OCI-LY1 (cell line): ENCODE results near the gene BRD4.
A peak's percentile ranks its signal among the peaks of the same experiment; 100 is the strongest.

Experiments
- H2AFZ ChIP-seq: fragments of 200-600 bp; sonication (generic), shearing (Covaris generic); 2 replicates; pipeline ENCODE4 v1.6.0; 2014; ENCODE audit warnings: antibody characterized with exemption, mild to moderate bottlenecking, low read length
- H3F3A ChIP-seq: fragments of 200-600 bp; sonication (generic), shearing (Covaris generic); 2 replicates; pipeline ENCODE4 v1.6.0; 2014; ENCODE audit warnings: mild to moderate bottlenecking, antibody characterized with exemption, low read length, moderate library complexity; ENCODE audit not compliant: insufficient read depth
- H3K27ac ChIP-seq: fragments of 200-600 bp; sonication (generic); 2 replicates; pipeline ENCODE4 v1.5.1; 2014; ENCODE audit warnings: low read length, mixed run types, mild to moderate bottlenecking, low read depth; ENCODE audit not compliant: poor library complexity, severe bottlenecking
- H3K27me3 ChIP-seq: fragments of 200-600 bp; sonication (generic); 2 replicates; pipeline ENCODE4 v1.6.0; 2014; ENCODE audit warnings: antibody characterized with exemption, mild to moderate bottlenecking, low read length, moderate library complexity; ENCODE audit not compliant: insufficient read depth
- H3K36me3 ChIP-seq: fragments of 200-600 bp; sonication (generic); 2 replicates; pipeline ENCODE4 v1.6.1; 2014; ENCODE audit warnings: mild to moderate bottlenecking, antibody characterized with exemption, low read length, moderate library complexity, mixed read lengths; ENCODE audit not compliant: insufficient read depth
- H3K4me1 ChIP-seq: fragments of 200-600 bp; sonication (generic); 2 replicates; pipeline ENCODE4 v1.5.1; 2014; ENCODE audit warnings: mild to moderate bottlenecking, low read length, moderate library complexity; ENCODE audit not compliant: insufficient read depth, severe bottlenecking
- H3K4me2 ChIP-seq: fragments of 200-600 bp; sonication (generic), shearing (Covaris generic); 2 replicates; pipeline ENCODE4 v1.6.1; 2014; ENCODE audit warnings: low read length
- H3K4me3 ChIP-seq: fragments of 200-600 bp; sonication (generic); 2 replicates; pipeline ENCODE4 v1.5.1; 2014; ENCODE audit warnings: low read length, low read depth, mild to moderate bottlenecking, mixed read lengths; ENCODE audit not compliant: poor library complexity, severe bottlenecking
- H3K79me2 ChIP-seq: fragments of 200-600 bp; shearing (Covaris generic); 2 replicates; pipeline ENCODE4 v1.6.1; 2016; ENCODE audit warnings: mixed run types, low read length, mixed read lengths; ENCODE audit not compliant: insufficient read depth
- H3K9ac ChIP-seq: fragments of 200-600 bp; sonication (generic), shearing (Covaris generic); 2 replicates; pipeline ENCODE4 v1.6.1; 2014; ENCODE audit warnings: mild to moderate bottlenecking, low read length, mixed read lengths
- H3K9me2 ChIP-seq: fragments of 200-600 bp; sonication (generic), shearing (Covaris generic); 2 replicates; pipeline ENCODE4 v1.6.1; 2014; ENCODE audit warnings: low read depth, mild to moderate bottlenecking, low read length, mixed read lengths
- H3K9me3 ChIP-seq: fragments of 200-600 bp; shearing (Covaris generic); 2 replicates; pipeline ENCODE4 v1.6.1; 2014; ENCODE audit warnings: low read length, mixed read lengths
- H4K20me1 ChIP-seq: fragments of 200-600 bp; sonication (generic), shearing (Covaris generic); 2 replicates; pipeline ENCODE4 v1.6.0; 2016; ENCODE audit warnings: mild to moderate bottlenecking, low read length; ENCODE audit not compliant: insufficient read depth
- EZH2 ChIP-seq: fragments of 200-600 bp; sonication (generic), shearing (Covaris generic); IDR thresholded peaks from 2 replicates; pipeline ENCODE4 v1.8.0; 2017; ENCODE audit warnings: borderline replicate concordance, mixed run types, mild to moderate bottlenecking, antibody characterized with exemption, low read length, moderate library complexity, mixed read lengths
- TF ChIP-seq, protein P1 (sequence below): fragments of 200-600 bp; sonication (generic), shearing (Covaris generic); IDR thresholded peaks from 2 replicates; pipeline ENCODE4 v1.5.1; 2017; ENCODE audit warnings: mild to moderate bottlenecking, antibody characterized with exemption, low read length, moderate library complexity, mixed read lengths

BRD4 gene

GRCh38 chr19:15264933-15265206 lies 67.5 kb downstream of the BRD4 start:
- H3K4me2 ChIP-seq, result no peak overlapping the region
- H4K20me1 ChIP-seq, result no peaks in the 10 kb centered on the region
- peaks cover 93% of the 10 kb centered on the region for H3K36me3 ChIP-seq
- no peaks in the 10 kb centered on the region for H3K4me1 ChIP-seq
- H3F3A ChIP-seq, result no peaks in the 10 kb centered on the region
- no peaks in the 10 kb centered on the region for H3K79me2 ChIP-seq
- H3K27me3 ChIP-seq, result no peaks in the 10 kb centered on the region
- H3K9me3 ChIP-seq, result no peaks in the 10 kb centered on the region
- no peak overlapping the region for H2AFZ ChIP-seq
- H3K27ac ChIP-seq, result no peak overlapping the region
- no peak overlapping the region for H3K9ac ChIP-seq
- no peaks in the 10 kb centered on the region for H3K9me2 ChIP-seq
- no peak for TF ChIP-seq EZH2
- TF ChIP-seq, protein P1, sequence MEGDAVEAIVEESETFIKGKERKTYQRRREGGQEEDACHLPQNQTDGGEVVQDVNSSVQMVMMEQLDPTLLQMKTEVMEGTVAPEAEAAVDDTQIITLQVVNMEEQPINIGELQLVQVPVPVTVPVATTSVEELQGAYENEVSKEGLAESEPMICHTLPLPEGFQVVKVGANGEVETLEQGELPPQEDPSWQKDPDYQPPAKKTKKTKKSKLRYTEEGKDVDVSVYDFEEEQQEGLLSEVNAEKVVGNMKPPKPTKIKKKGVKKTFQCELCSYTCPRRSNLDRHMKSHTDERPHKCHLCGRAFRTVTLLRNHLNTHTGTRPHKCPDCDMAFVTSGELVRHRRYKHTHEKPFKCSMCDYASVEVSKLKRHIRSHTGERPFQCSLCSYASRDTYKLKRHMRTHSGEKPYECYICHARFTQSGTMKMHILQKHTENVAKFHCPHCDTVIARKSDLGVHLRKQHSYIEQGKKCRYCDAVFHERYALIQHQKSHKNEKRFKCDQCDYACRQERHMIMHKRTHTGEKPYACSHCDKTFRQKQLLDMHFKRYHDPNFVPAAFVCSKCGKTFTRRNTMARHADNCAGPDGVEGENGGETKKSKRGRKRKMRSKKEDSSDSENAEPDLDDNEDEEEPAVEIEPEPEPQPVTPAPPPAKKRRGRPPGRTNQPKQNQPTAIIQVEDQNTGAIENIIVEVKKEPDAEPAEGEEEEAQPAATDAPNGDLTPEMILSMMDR, result no peak
- no peak overlapping the region for H3K4me3 ChIP-seq

GRCh38 chr19:15264061-15264932 lies 68.0 kb downstream of the BRD4 start:
- no peak overlapping the region for H3K4me3 ChIP-seq
- H3K4me2 ChIP-seq, result no peak overlapping the region
- no peaks in the 10 kb centered on the region for H3K9me2 ChIP-seq
- H3K36me3 ChIP-seq, result peaks cover 94% of the 10 kb centered on the region
- H4K20me1 ChIP-seq, result no peaks in the 10 kb centered on the region
- no peak overlapping the region for H3K9ac ChIP-seq
- H3K79me2 ChIP-seq, result no peaks in the 10 kb centered on the region
- H3K27me3 ChIP-seq, result no peaks in the 10 kb centered on the region
- H3K27ac ChIP-seq, result no peak overlapping the region
- H3K9me3 ChIP-seq, result no peaks in the 10 kb centered on the region
- no peak for TF ChIP-seq EZH2
- TF ChIP-seq, protein P1, result peak; percentile 89
- no peaks in the 10 kb centered on the region for H3F3A ChIP-seq
- no peaks in the 10 kb centered on the region for H3K4me1 ChIP-seq
- H2AFZ ChIP-seq, result no peak overlapping the region

GRCh38 chr19:15263361-15263985 lies 68.9 kb downstream of the BRD4 start:
- no peak overlapping the region for H3K4me3 ChIP-seq
- H4K20me1 ChIP-seq, result no peaks in the 10 kb centered on the region
- H3K79me2 ChIP-seq, result no peaks in the 10 kb centered on the region
- no peak overlapping the region for H2AFZ ChIP-seq
- H3K27me3 ChIP-seq, result no peaks in the 10 kb centered on the region
- H3K27ac ChIP-seq, result no peak overlapping the region
- no peaks in the 10 kb centered on the region for H3F3A ChIP-seq
- H3K9ac ChIP-seq, result no peak overlapping the region
- H3K9me2 ChIP-seq, result no peaks in the 10 kb centered on the region
- no peaks in the 10 kb centered on the region for H3K9me3 ChIP-seq
- no peak overlapping the region for H3K4me2 ChIP-seq
- no peaks in the 10 kb centered on the region for H3K4me1 ChIP-seq
- peaks cover 94% of the 10 kb centered on the region for H3K36me3 ChIP-seq
- TF ChIP-seq, protein P1, result no peak
- TF ChIP-seq EZH2, result no peak
